ENCODE measurements around the gene RARG.

- no peak for TF ChIP-seq EZH2 (IDR thresholded peaks at IDR 0.05)
- no peak for TF ChIP-seq POLR2AphosphoS5 (IDR thresholded peaks at IDR 0.05; ENCODE audit: borderline replicate concordance, low read depth, low read length)
Measured at GRCh38 chr12:53258541-53259539, 26.8 kb upstream of the RARG start.
